Right lobe of liver (tissue), 6 donors: ENCODE results near the gene P2RY11. TPM values are rescaled to one million over a fixed set of nuclear protein-coding genes. Genes with fewer than 3 reads are reported as not detected.

Experiments used
- ATAC-seq, 4 donors: fragments of 200-7000 bp; cut with Tn5 transposase; one replicate each; pipeline ENCODE4 v1.9.1; 2020; ENCODE audit warnings: mild to moderate bottlenecking in 4 of 4, moderate library complexity in 4 of 4
- DNase-seq, 3 donors: peaks; one replicate each; pipeline ENCODE4 v3.0.0-alpha.2; 2020
- H3K27ac ChIP-seq, 3 donors: fragments of 200-600 bp; one replicate each; pipeline ENCODE4 v1.8.0; 2022
- H3K27me3 ChIP-seq, 2 donors: fragments of 200-600 bp; one replicate each; pipeline ENCODE4 v1.8.0; 2022
- H3K36me3 ChIP-seq, 4 donors: fragments of 200-600 bp; sonication (generic) in 1 of 4; one replicate each; pipeline versions ENCODE4 v1.5.1 to v1.8.0; 2017 to 2022; ENCODE audit warnings: control low read depth in 1 of 4
- H3K4me1 ChIP-seq, 4 donors: fragments of 200-600 bp; sonication (generic) in 1 of 4; one replicate each; pipeline versions ENCODE4 v1.5.1 to v1.8.0; 2017 to 2022; ENCODE audit warnings: control low read depth in 1 of 4
- H3K4me3 ChIP-seq, 3 donors: fragments of 200-600 bp; one replicate each; pipeline ENCODE4 v1.8.0; 2022
- H3K9me3 ChIP-seq, 4 donors: fragments of 200-600 bp; sonication (generic) in 1 of 4; one replicate each; pipeline versions ENCODE4 v1.5.1 to v1.8.0; 2017 to 2022; ENCODE audit warnings: control low read depth in 1 of 4
- CTCF ChIP-seq, 4 donors: fragments of 200-600 bp in 3 of 4; fragments of 450-650 bp in 1 of 4; IDR thresholded peaks; one replicate each; pipeline versions ENCODE4 v1.5.1 to v1.8.0; 2016 to 2022; ENCODE audit warnings: antibody characterized with exemption in 4 of 4, mild to moderate bottlenecking in 2 of 4
- POLR2A ChIP-seq: fragments of 450-650 bp; IDR thresholded peaks from one replicate; pipeline ENCODE4 v1.6.1; 2017; ENCODE audit warnings: antibody characterized with exemption, mild to moderate bottlenecking
- WGBS: methylation state at CpG from one replicate; pipeline ENCODE4 v1.1.6; 2018; ENCODE audit warnings: low coverage, low lambda C conversion rate; ENCODE audit not compliant: insufficient coverage; ENCODE audit errors: missing lambda C conversion rate; 5-methylcytosine and 5-hydroxymethylcytosine counted together
- intact Hi-C, 2 donors: fragments of 100-400 bp; cut with DNase I; formaldehyde crosslinking; loops; one replicate each; pipeline versions ENCODE4 v1.11.2 to v1.14.1; 2022
- total RNA-seq, 6 experiments: library from RNA; depleted of rRNA in 2 of 6; stranded (reverse); fragments of >200 nt in 2 of 6; fragmentation: NEBNext Ultra II Directional in 3 of 6; extraction: Animal tissue kit (Norgen Biotek cat#: 25700) in 3 of 6; gene quantifications; one replicate each; pipeline versions ENCODE4 v1.1.0 to v1.2.4, GENCODE V29; 2016 to 2023
- donor health status: DM: no; HTN: yes; CAD: no.
- donor health status: DM: no; HTN: no; CAD: no.
- donor health status: DM: no; HTN: no; CAD: no.
- donor health status: DM: no; HTN: yes; CAD: no.
- donor health status: DM: no; HTN: yes; CAD: no.

The P2RY11 gene
- total RNA-seq, 6 experiments from 2014 or later = 2.9 to 6.8 (median 5.0) TPM

DNA sequence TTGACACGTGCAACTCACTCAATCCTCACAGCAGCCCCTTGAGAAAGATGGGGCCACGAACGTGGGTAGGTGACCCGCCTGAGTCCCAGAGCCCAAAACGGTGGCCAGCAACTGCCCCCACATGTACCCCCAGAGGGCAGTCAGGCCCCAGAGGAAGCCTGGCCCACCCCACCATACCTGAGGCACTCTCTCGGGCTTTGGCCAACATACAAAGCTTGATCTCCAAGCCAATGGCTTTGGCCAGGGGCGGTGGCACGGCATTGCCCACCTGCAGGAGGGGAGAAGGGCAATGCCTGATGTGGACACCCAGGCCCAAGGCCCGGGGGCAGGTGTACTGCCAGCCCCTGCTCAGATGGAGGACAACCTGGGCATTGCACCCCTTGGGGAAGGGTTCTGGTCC lies 22.5 kb downstream of the P2RY11 start:
- TF ChIP-seq POLR2A (no peak), CTCF (IDR thresholded peaks at IDR 0.05) (no peak)
- no peaks in the 10 kb centered on the region for H3K9me3 ChIP-seq
- peaks cover 0 to 42% (median 7%) of the 10 kb centered on the region in 4 donors for H3K36me3 ChIP-seq
- no peak overlapping the region for H3K27ac ChIP-seq
- WGBS = no CpG with 5 or more reads among the region's 9 CpGs
- H3K27me3 ChIP-seq = no peaks in the 10 kb centered on the region
- no peak overlapping the region for H3K4me3 ChIP-seq
- intact Hi-C loops = no loop called here
- DNase-seq (no peak), ATAC-seq (no peak)
- no peaks in the 10 kb centered on the region for H3K4me1 ChIP-seq

- ATAC-seq (peak in 2 of 4 donors; percentile 7 to 11), DNase-seq (no peak)
- intact Hi-C loops = no loop called here
- H3K27me3 ChIP-seq = no peaks in the 10 kb centered on the region
- H3K4me3 ChIP-seq = no peak overlapping the region
- H3K27ac ChIP-seq = no peak overlapping the region
- no peaks in the 10 kb centered on the region for H3K9me3 ChIP-seq
- TF ChIP-seq POLR2A (no peak), CTCF (IDR thresholded peaks at IDR 0.05) (no peak)
- H3K36me3 ChIP-seq = peaks cover 0 to 58% (median 12%) of the 10 kb centered on the region in 4 donors
- WGBS = 84% methylated on average over 9 of the region's 39 CpGs
- H3K4me1 ChIP-seq = no peaks in the 10 kb centered on the region
Measured at GRCh38 chr19:10135551-10136334, 24.2 kb downstream of the P2RY11 start.

DNA sequence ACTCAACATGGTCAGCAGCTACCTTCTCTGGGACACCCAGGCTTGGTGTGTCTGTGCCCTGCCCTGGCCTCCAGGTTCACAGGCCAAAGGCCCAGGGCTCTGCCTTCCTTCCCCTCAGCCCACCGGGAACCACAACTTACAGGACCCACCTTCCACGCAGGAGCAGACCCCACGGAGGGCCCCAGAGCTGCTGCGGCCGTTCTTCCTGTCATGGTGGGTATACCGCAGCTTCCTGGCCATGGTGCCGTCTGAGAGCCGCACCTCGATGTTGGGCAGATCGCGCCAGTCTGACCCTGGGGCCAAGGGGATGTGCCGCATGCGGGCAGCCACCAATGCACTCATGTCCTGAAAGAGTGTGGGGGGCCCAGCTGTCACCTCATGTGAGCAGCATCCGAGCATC lies 25.4 kb downstream of the P2RY11 start:
- Histone ChIP-seq H3K4me1 (no peaks in the 10 kb centered on the region), H3K36me3 (peaks cover 0 to 68% (median 19%) of the 10 kb centered on the region in 4 donors), H3K27ac (no peak overlapping the region), H3K9me3 (no peaks in the 10 kb centered on the region), H3K4me3 (no peak overlapping the region), H3K27me3 (no peaks in the 10 kb centered on the region)
- intact Hi-C loops = no loop called here
- DNase-seq (no peak), ATAC-seq (no peak)
- no peak for TF ChIP-seq POLR2A
- no peak for TF ChIP-seq CTCF (IDR thresholded peaks at IDR 0.05)
- 100% methylated on average over 1 of the region's 14 CpGs for WGBS

DNA sequence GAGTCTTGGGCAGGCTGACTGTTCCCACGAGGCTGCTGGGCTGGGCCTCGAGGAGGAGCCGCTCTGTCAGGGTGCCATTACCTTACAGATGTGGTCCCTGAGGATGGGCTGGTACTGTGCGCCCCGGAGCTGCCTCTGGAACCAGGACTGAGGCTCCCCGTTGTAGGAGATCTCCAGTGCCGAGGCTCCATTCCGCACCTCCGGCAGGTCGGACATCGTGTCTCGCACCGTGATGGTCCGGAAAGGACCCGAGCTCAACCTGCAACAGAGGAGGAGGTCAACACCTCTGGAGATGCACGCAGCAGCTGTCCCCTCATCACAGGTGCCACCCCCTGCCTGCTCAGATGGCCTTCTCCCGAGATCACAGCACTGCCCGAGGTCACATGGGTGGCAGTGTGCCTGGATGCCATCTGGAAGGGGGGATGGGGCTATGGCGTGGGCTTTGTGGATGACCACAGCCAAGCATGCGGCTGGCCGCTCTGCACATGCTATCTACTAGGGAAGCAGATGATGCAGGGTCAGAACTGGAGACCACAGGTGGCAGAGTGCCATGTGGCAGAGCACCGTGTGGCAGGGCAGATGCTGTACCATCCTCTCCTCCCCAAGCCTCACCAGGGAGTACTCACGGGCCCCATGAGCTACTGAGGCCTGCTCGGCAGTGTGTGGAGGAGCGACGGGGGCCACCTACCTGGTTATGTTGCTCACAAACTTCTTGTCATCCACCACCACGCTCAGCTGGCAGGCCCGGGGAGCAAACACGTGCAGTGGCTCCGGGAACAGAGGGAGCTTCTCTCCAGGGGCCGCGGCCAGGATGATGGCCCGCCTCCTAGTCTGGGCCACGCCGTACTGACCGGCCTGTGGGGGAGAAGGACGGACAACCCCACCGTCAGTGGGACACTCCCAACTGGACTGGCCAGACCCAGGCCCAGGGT lies 26.5 kb downstream of the P2RY11 start:
- intact Hi-C loops = no loop called here
- H3K27ac ChIP-seq = no peak overlapping the region

More for the DNA sequence above, 26.5 kb downstream of the P2RY11 start:
- H3K4me1 ChIP-seq = no peaks in the 10 kb centered on the region
- ATAC-seq = no peak
- H3K36me3 ChIP-seq = peaks cover 0 to 79% (median 25%) of the 10 kb centered on the region in 4 donors
- H3K27me3 ChIP-seq = no peaks in the 10 kb centered on the region
- no peak for DNase-seq
- TF ChIP-seq CTCF (IDR thresholded peaks at IDR 0.05) (no peak), POLR2A (no peak)
- no peaks in the 10 kb centered on the region for H3K9me3 ChIP-seq
- H3K4me3 ChIP-seq = no peak overlapping the region
- WGBS = no CpG with 5 or more reads among the region's 38 CpGs
